A549 (cell line): ENCODE data around the gene EYA3. TPM values are rescaled to one million over a fixed set of nuclear protein-coding genes. Genes with fewer than 3 reads are reported as not detected.

ENCODE experiments used
- ATAC-seq, 2 experiments: fragments of 200-7000 bp in 1 of 2; fragments of >200 bp in 1 of 2; cut with Nextera tagmentation in 1 of 2; cut with Tn5 transposase in 1 of 2; 3 replicates each; pipeline versions ENCODE4 v1.8.0 to v1.9.1; 2018 to 2020; ENCODE audit warnings: mild to moderate bottlenecking in 1 of 2, moderate library complexity in 1 of 2
- CTCF ChIA-PET: fragments of 300-600 bp; sonication (Branson Sonifier 250); formaldehyde crosslinking; extraction: SDS; loops from one replicate; lab custom pipeline; 2021; ENCODE audit warnings: antibody characterized with exemption, inconsistent platforms; lab: Yijun Ruan, JAX
- POLR2A ChIA-PET: fragments of 350-600 bp; formaldehyde crosslinking; extraction: SDS; loops from one replicate; lab custom pipeline; 2021; ENCODE audit warnings: antibody characterized with exemption, inconsistent platforms; lab: Yijun Ruan, JAX
- DNase-seq, 2 experiments: peaks; one replicate each; pipeline versions ENCODE4 v3.0.0 to v3.0.0-alpha.2; 2011 to 2016; ENCODE audit warnings: low read depth in 1 of 2, low spot score in 1 of 2
- FAIRE-seq: peaks from 2 replicates; lab custom pipeline; 2011; peaks lifted over from hg19 to GRCh38; lab: Jason Lieb, UNC
- H3K27ac ChIP-seq, 2 experiments: fragments of >200 bp; sonication (Bioruptor Twin); formaldehyde crosslinking; 3 replicates each; pipeline ENCODE4 v1.5.1; 2016 to 2017
- H3K4me1 ChIP-seq: fragments of >200 bp; sonication (Bioruptor Twin); formaldehyde crosslinking; 3 replicates; pipeline ENCODE4 v1.6.1; 2016
- H3K4me2 ChIP-seq: fragments of >200 bp; sonication (Bioruptor Twin); formaldehyde crosslinking; 3 replicates; pipeline ENCODE4 v1.6.1; 2016
- H3K4me3 ChIP-seq: fragments of >200 bp; sonication (Bioruptor Twin); formaldehyde crosslinking; 3 replicates; pipeline ENCODE4 v1.5.1; 2016
- H3K9me3 ChIP-seq: fragments of >200 bp; sonication (Bioruptor Twin); formaldehyde crosslinking; 3 replicates; pipeline ENCODE4 v1.6.1; 2016
- CEBPB ChIP-seq, 2 experiments: fragments of >200 bp in 1 of 2; sonication (Bioruptor Twin) in 1 of 2; formaldehyde crosslinking in 1 of 2; IDR thresholded peaks; 2 replicates each; pipeline ENCODE4 v1.6.1; 2012 to 2016
- CHD2 ChIP-seq: fragments of 150-350 bp; IDR thresholded peaks from 2 replicates; pipeline ENCODE4 v1.6.1; 2014; ENCODE audit warnings: low read length; ENCODE audit not compliant: partially characterized antibody
- FOSL2 ChIP-seq, 2 experiments: fragments of 450-650 bp in 1 of 2; fragments of >200 bp in 1 of 2; sonication (Bioruptor Twin) in 1 of 2; formaldehyde crosslinking; IDR thresholded peaks; 2 replicates each; pipeline versions ENCODE4 v1.5.0 to v1.6.1; 2016 to 2020; ENCODE audit warnings: mild to moderate bottlenecking in 1 of 2, moderate library complexity in 1 of 2
- GATA3 ChIP-seq: IDR thresholded peaks from 2 replicates; pipeline ENCODE4 v1.6.1; 2012; ENCODE audit warnings: borderline replicate concordance
- HEYL ChIP-seq: fragments of 250-450 bp; sonication (Bioruptor Pico); IDR thresholded peaks from 2 replicates; pipeline ENCODE4 v1.8.0; 2021; ENCODE audit warnings: mild to moderate bottlenecking, moderate library complexity
- HOXB13 ChIP-seq: fragments of 250-450 bp; sonication (Bioruptor Pico); IDR thresholded peaks from 2 replicates; pipeline ENCODE4 v1.5.0; 2020; ENCODE audit warnings: low read depth, mild to moderate bottlenecking, moderate library complexity
- HOXB5 ChIP-seq: fragments of 250-450 bp; sonication (Bioruptor Pico); IDR thresholded peaks from 2 replicates; pipeline ENCODE4 v1.5.0; 2020; ENCODE audit warnings: mild to moderate bottlenecking, moderate library complexity
- JUNB ChIP-seq: fragments of >200 bp; sonication (Bioruptor Twin); formaldehyde crosslinking; IDR thresholded peaks from 2 replicates; pipeline ENCODE4 v1.6.1; 2016
- KDM5A ChIP-seq: fragments of 200-600 bp; sonication (generic); IDR thresholded peaks from 2 replicates; pipeline ENCODE4 v1.6.1; 2016; ENCODE audit warnings: antibody characterized with exemption, mild to moderate bottlenecking
- MAFK ChIP-seq: fragments of 450-650 bp; IDR thresholded peaks from 2 replicates; pipeline ENCODE4 v1.6.1; 2014; ENCODE audit not compliant: partially characterized antibody
- PHF8 ChIP-seq: fragments of 200-600 bp; sonication (generic); IDR thresholded peaks from 2 replicates; pipeline ENCODE4 v1.6.1; 2016; ENCODE audit warnings: low read depth, mild to moderate bottlenecking, antibody characterized with exemption, moderate library complexity, borderline replicate concordance
- RARB ChIP-seq: fragments of 250-450 bp; sonication (Bioruptor Pico); IDR thresholded peaks from 2 replicates; pipeline ENCODE4 v1.8.0; 2021; ENCODE audit warnings: mild to moderate bottlenecking, moderate library complexity
- RCOR1 ChIP-seq: fragments of 150-350 bp; IDR thresholded peaks from 2 replicates; pipeline ENCODE4 v1.6.1; 2014; ENCODE audit warnings: antibody characterized with exemption, low read length, low read depth
- RNF2 ChIP-seq: fragments of 200-600 bp; sonication (generic); IDR thresholded peaks from 2 replicates; pipeline ENCODE4 v1.6.1; 2016; ENCODE audit warnings: low read depth, mild to moderate bottlenecking, antibody characterized with exemption, moderate library complexity, borderline replicate concordance
- SMC3 ChIP-seq: fragments of >200 bp; sonication (Bioruptor Twin); formaldehyde crosslinking; IDR thresholded peaks from 3 replicates; pipeline ENCODE4 v1.6.1; 2018; ENCODE audit warnings: inconsistent platforms
- SREBF2 ChIP-seq: fragments of 450-650 bp; IDR thresholded peaks from 2 replicates; pipeline ENCODE4 v1.6.1; 2014; ENCODE audit warnings: mild to moderate bottlenecking, moderate library complexity
- TP53 ChIP-seq: fragments of 250-450 bp; sonication (Bioruptor Pico); IDR thresholded peaks from 2 replicates; pipeline ENCODE4 v1.5.0; 2021; ENCODE audit warnings: mild to moderate bottlenecking, moderate library complexity
- ZSCAN20 ChIP-seq: fragments of 250-450 bp; sonication (Bioruptor Pico); IDR thresholded peaks from 2 replicates; pipeline ENCODE4 v1.8.0; 2022; ENCODE audit warnings: mild to moderate bottlenecking, moderate library complexity
- WGBS: methylation state at CpG from one replicate; pipeline ENCODE4 v1.1.6; 2017; ENCODE audit errors: missing lambda C conversion rate; 5-methylcytosine and 5-hydroxymethylcytosine counted together
- polyA plus RNA-seq, 4 experiments: library from polyadenylated mRNA; depleted of rRNA in 3 of 4; stranded (reverse); fragments of >200 nt; fragmentation: RNase III in 1 of 4; extraction: RNeasy Plus Mini Kit Qiagen cat#74134 plus additional on column Dnase treatment in 1 of 4; gene quantifications; 2 replicates in 3 of 4; 3 replicates in 1 of 4; pipeline ENCODE4 v1.2.3, GENCODE V29; 2011 to 2017
- TF ChIP-seq, protein P1 (sequence below): IDR thresholded peaks from 2 replicates; pipeline ENCODE4 v1.6.1; 2012
- TF ChIP-seq, protein P2 (sequence below): IDR thresholded peaks from 2 replicates; pipeline ENCODE4 v1.6.1; 2012
- TF ChIP-seq, protein P3 (sequence below): fragments of 450-650 bp; IDR thresholded peaks from 2 replicates; pipeline ENCODE4 v1.6.1; 2014; ENCODE audit warnings: antibody characterized with exemption
- TF ChIP-seq, protein P4 (sequence below): fragments of 200-600 bp; sonication (generic); IDR thresholded peaks from 2 replicates; pipeline ENCODE4 v1.6.1; 2016; ENCODE audit warnings: antibody characterized with exemption, mild to moderate bottlenecking, moderate library complexity
- TF ChIP-seq, protein P5 (sequence below): fragments of >200 bp; sonication (Bioruptor Twin); formaldehyde crosslinking; IDR thresholded peaks from 3 replicates; pipeline ENCODE4 v1.5.1; 2016
- TF ChIP-seq, protein P6 (sequence below): fragments of 250-450 bp; sonication (Bioruptor Pico); IDR thresholded peaks from 2 replicates; pipeline ENCODE4 v1.5.0; 2021; ENCODE audit warnings: mild to moderate bottlenecking, moderate library complexity, borderline replicate concordance

Gene EYA3
- polyA plus RNA-seq, 2 of the 4 experiments (the other 2 are of a cell fraction) = 5.7 to 9.3 TPM

DNA sequence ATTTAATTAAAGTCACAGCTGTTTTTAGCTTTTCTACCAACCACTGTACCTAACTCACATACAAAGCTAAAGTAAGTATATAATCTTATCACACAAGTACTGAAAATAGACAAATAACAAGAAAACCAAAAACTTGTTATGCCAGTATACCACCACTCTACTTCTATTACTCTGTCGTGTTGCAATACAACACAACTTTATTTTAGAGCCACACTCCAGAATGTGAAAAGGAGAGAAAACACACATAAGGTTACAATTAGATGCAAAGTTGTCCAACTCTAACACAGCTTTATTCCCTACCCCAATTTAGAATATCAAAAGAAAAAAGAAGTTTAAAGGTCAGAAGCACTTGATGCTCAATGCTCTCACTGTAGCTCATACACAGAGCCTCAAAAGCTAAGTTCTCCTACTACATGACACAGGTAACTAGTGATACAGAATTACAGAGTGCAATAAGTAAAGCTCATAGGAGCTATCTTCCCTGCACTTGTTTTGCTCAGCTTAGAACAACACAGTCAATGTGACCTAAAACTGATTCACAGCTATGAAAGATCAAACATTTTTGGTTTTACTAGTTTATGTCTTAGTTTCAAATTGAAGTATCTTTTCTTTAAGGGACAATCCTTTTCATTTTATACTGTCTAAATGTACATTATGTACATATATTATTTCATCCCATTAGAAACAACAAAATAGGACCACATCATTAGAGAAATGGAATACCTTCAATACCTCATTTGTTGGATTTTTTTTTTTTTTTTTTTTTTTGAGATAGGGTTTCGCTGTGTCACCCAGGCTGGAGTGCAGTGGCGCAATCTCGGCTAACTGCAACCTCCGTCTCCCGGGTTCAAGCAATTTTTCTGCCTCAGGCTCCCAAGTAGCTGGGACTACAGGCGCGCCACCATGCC is 29.2 kb downstream of the EYA3 start:
- Histone ChIP-seq H3K4me3 (no peak overlapping the region), H3K4me2 (no peak overlapping the region), H3K9me3 (no peaks in the 10 kb centered on the region), H3K27ac (no peak overlapping the region), H3K4me1 (peaks cover 4% of the 10 kb centered on the region; the same call in 2 of the 3 replicates)
- TF ChIP-seq HOXB5 (CRISPR knock-in tag) = no peak
- no peak for TF ChIP-seq ZSCAN20 (CRISPR knock-in tag)
- TF ChIP-seq, protein P1, sequence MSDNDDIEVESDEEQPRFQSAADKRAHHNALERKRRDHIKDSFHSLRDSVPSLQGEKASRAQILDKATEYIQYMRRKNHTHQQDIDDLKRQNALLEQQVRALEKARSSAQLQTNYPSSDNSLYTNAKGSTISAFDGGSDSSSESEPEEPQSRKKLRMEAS = no peak
- TF ChIP-seq SREBF2 = no peak
- no peak for TF ChIP-seq PHF8
- no peak for TF ChIP-seq HEYL
- TF ChIP-seq, protein P2, sequence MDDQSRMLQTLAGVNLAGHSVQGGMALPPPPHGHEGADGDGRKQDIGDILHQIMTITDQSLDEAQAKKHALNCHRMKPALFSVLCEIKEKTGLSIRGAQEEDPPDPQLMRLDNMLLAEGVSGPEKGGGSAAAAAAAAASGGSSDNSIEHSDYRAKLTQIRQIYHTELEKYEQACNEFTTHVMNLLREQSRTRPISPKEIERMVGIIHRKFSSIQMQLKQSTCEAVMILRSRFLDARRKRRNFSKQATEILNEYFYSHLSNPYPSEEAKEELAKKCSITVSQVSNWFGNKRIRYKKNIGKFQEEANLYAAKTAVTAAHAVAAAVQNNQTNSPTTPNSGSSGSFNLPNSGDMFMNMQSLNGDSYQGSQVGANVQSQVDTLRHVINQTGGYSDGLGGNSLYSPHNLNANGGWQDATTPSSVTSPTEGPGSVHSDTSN = no peak
- no peak for ATAC-seq
- POLR2A ChIA-PET = no interaction called here
- 91% methylated on average over 8 of the region's 8 CpGs for WGBS
- no peak for DNase-seq
- FAIRE-seq = no peak
- CTCF ChIA-PET = no interaction called here

DNA sequence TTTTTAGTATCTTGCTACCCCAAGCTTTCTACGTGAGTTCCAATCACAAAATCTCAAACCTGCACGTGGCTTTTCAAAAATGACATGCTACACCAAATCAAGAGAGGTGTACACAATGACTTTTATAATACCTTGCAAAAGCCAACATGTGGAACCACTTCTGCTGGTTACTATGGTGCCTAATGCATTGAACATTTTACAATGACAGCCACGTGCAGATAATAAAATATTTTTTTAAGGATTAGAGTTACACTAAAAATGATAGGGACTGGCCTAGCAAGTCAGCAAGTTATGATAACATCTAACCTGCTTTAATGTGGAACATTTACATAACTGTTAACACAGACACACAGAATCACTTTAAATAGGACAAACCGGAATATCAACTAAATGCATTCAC is 30.2 kb downstream of the EYA3 start:
- FAIRE-seq (no peak), ATAC-seq (no peak), DNase-seq (no peak)
- H3K4me2 ChIP-seq = no peak overlapping the region
- 90% methylated on average over 4 of the region's 4 CpGs for WGBS
- TF ChIP-seq, protein P3, sequence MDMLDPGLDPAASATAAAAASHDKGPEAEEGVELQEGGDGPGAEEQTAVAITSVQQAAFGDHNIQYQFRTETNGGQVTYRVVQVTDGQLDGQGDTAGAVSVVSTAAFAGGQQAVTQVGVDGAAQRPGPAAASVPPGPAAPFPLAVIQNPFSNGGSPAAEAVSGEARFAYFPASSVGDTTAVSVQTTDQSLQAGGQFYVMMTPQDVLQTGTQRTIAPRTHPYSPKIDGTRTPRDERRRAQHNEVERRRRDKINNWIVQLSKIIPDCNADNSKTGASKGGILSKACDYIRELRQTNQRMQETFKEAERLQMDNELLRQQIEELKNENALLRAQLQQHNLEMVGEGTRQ = no peak
- TF ChIP-seq KDM5A = no peak
- TF ChIP-seq MAFK = no peak
- no peak for TF ChIP-seq JUNB
- TF ChIP-seq TP53 (CRISPR knock-in tag) = no peak
- no peak for TF ChIP-seq SMC3
- no peak for TF ChIP-seq HOXB13 (CRISPR knock-in tag)
- TF ChIP-seq HOXB5 (CRISPR knock-in tag) = no peak
- no peak for TF ChIP-seq GATA3
- TF ChIP-seq CEBPB (IDR thresholded peaks at IDR 0.05) = no peak
- TF ChIP-seq RNF2 = no peak
- TF ChIP-seq CHD2 = no peak
- TF ChIP-seq RARB = no peak
- no peak for TF ChIP-seq PHF8
- TF ChIP-seq FOSL2 (IDR thresholded peaks at IDR 0.05) = no peak
- no peak for TF ChIP-seq FOSL2 (CRISPR knock-in tag; IDR thresholded peaks at IDR 0.05)
- TF ChIP-seq RCOR1 = no peak
- TF ChIP-seq, protein P4, sequence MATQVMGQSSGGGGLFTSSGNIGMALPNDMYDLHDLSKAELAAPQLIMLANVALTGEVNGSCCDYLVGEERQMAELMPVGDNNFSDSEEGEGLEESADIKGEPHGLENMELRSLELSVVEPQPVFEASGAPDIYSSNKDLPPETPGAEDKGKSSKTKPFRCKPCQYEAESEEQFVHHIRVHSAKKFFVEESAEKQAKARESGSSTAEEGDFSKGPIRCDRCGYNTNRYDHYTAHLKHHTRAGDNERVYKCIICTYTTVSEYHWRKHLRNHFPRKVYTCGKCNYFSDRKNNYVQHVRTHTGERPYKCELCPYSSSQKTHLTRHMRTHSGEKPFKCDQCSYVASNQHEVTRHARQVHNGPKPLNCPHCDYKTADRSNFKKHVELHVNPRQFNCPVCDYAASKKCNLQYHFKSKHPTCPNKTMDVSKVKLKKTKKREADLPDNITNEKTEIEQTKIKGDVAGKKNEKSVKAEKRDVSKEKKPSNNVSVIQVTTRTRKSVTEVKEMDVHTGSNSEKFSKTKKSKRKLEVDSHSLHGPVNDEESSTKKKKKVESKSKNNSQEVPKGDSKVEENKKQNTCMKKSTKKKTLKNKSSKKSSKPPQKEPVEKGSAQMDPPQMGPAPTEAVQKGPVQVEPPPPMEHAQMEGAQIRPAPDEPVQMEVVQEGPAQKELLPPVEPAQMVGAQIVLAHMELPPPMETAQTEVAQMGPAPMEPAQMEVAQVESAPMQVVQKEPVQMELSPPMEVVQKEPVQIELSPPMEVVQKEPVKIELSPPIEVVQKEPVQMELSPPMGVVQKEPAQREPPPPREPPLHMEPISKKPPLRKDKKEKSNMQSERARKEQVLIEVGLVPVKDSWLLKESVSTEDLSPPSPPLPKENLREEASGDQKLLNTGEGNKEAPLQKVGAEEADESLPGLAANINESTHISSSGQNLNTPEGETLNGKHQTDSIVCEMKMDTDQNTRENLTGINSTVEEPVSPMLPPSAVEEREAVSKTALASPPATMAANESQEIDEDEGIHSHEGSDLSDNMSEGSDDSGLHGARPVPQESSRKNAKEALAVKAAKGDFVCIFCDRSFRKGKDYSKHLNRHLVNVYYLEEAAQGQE = no peak
- no peak for TF ChIP-seq ZSCAN20 (CRISPR knock-in tag)
- TF ChIP-seq, protein P5, sequence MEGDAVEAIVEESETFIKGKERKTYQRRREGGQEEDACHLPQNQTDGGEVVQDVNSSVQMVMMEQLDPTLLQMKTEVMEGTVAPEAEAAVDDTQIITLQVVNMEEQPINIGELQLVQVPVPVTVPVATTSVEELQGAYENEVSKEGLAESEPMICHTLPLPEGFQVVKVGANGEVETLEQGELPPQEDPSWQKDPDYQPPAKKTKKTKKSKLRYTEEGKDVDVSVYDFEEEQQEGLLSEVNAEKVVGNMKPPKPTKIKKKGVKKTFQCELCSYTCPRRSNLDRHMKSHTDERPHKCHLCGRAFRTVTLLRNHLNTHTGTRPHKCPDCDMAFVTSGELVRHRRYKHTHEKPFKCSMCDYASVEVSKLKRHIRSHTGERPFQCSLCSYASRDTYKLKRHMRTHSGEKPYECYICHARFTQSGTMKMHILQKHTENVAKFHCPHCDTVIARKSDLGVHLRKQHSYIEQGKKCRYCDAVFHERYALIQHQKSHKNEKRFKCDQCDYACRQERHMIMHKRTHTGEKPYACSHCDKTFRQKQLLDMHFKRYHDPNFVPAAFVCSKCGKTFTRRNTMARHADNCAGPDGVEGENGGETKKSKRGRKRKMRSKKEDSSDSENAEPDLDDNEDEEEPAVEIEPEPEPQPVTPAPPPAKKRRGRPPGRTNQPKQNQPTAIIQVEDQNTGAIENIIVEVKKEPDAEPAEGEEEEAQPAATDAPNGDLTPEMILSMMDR = no peak
- TF ChIP-seq, protein P6, sequence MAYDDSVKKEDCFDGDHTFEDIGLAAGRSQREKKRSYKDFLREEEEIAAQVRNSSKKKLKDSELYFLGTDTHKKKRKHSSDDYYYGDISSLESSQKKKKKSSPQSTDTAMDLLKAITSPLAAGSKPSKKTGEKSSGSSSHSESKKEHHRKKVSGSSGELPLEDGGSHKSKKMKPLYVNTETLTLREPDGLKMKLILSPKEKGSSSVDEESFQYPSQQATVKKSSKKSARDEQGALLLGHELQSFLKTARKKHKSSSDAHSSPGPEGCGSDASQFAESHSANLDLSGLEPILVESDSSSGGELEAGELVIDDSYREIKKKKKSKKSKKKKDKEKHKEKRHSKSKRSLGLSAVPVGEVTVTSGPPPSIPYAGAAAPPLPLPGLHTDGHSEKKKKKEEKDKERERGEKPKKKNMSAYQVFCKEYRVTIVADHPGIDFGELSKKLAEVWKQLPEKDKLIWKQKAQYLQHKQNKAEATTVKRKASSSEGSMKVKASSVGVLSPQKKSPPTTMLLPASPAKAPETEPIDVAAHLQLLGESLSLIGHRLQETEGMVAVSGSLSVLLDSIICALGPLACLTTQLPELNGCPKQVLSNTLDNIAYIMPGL (CRISPR knock-in tag) = no peak
- ChIA-PET CTCF (no interaction called here), POLR2A (no interaction called here)
- no peaks in the 10 kb centered on the region for H3K9me3 ChIP-seq
- no peak overlapping the region for H3K4me3 ChIP-seq
- no peaks in the 10 kb centered on the region for H3K4me1 ChIP-seq
- no peak overlapping the region for H3K27ac ChIP-seq
